Loucy (cell line): ENCODE measurements around the gene FOSL1.

Experiments
- H2AFZ ChIP-seq: fragments of 200-600 bp; sonication (generic); 2 replicates; pipeline ENCODE4 v1.6.0; 2016; ENCODE audit warnings: antibody characterized with exemption, mild to moderate bottlenecking, low read length, moderate library complexity
- H3F3A ChIP-seq: fragments of 200-600 bp; 2 replicates; pipeline ENCODE4 v1.6.0; 2016; ENCODE audit warnings: antibody characterized with exemption, low read depth, mild to moderate bottlenecking
- H3K27me3 ChIP-seq: fragments of 200-600 bp; sonication (generic); 2 replicates; pipeline ENCODE4 v1.6.1; 2014; ENCODE audit warnings: low read length, mild to moderate bottlenecking; ENCODE audit not compliant: insufficient read depth, poor library complexity, severe bottlenecking
- H3K36me3 ChIP-seq: fragments of 200-600 bp; sonication (generic); 2 replicates; pipeline ENCODE4 v1.6.1; 2016; ENCODE audit warnings: low read length; ENCODE audit not compliant: insufficient read depth
- H3K4me1 ChIP-seq: fragments of 200-600 bp; sonication (generic); 2 replicates; pipeline ENCODE4 v1.5.1; 2014; ENCODE audit warnings: low read length, mild to moderate bottlenecking; ENCODE audit not compliant: insufficient read depth, poor library complexity, severe bottlenecking
- H3K4me2 ChIP-seq: fragments of 200-600 bp; sonication (generic); 2 replicates; pipeline ENCODE4 v1.6.0; 2014; ENCODE audit warnings: antibody characterized with exemption, low read length, low read depth, mild to moderate bottlenecking; ENCODE audit not compliant: poor library complexity, severe bottlenecking
- H3K4me3 ChIP-seq: fragments of 200-600 bp; sonication (generic); 2 replicates; pipeline ENCODE4 v1.5.1; 2014; ENCODE audit warnings: low read length, mild to moderate bottlenecking, mixed read lengths; ENCODE audit not compliant: poor library complexity, severe bottlenecking
- H3K79me2 ChIP-seq: fragments of 200-600 bp; sonication (generic); 2 replicates; pipeline ENCODE4 v1.6.1; 2014; ENCODE audit warnings: low read length; ENCODE audit not compliant: insufficient read depth
- H3K9ac ChIP-seq: fragments of 200-600 bp; sonication (generic); 2 replicates; pipeline ENCODE4 v1.6.0; 2014; ENCODE audit warnings: mild to moderate bottlenecking, low read depth, low read length, moderate library complexity; ENCODE audit not compliant: poor library complexity, severe bottlenecking
- H3K9me2 ChIP-seq: fragments of 200-600 bp; sonication (generic); replicated peaks from 2 replicates; pipeline ENCODE4 v1.6.1; 2016; ENCODE audit warnings: low read depth, low read length, mixed read lengths
- H3K9me3 ChIP-seq: fragments of 200-600 bp; sonication (generic); 2 replicates; pipeline ENCODE4 v1.6.1; 2014; ENCODE audit warnings: mild to moderate bottlenecking, antibody characterized with exemption, low read length, low read depth; ENCODE audit not compliant: insufficient read depth
- H4K20me1 ChIP-seq: fragments of 200-600 bp; sonication (generic); 2 replicates; pipeline ENCODE4 v1.6.0; 2014; ENCODE audit warnings: antibody characterized with exemption, low read length, mild to moderate bottlenecking; ENCODE audit not compliant: insufficient read depth, poor library complexity, severe bottlenecking
- CTCF ChIP-seq: fragments of 200-600 bp; sonication (generic); conservative IDR thresholded peaks from 2 replicates; pipeline ENCODE4 v1.5.1; 2014; ENCODE audit warnings: mild to moderate bottlenecking, antibody characterized with exemption, low read length
- EZH2phosphoT487 ChIP-seq: fragments of 200-600 bp; IDR thresholded peaks from 2 replicates; pipeline ENCODE4 v1.6.1; 2018; ENCODE audit warnings: antibody characterized with exemption, mild to moderate bottlenecking, moderate library complexity, borderline replicate concordance

The FOSL1 gene

GRCh38 chr11:65946655-65947054 lies 46.5 kb upstream of the FOSL1 start:
- no peaks in the 10 kb centered on the region for H3K27me3 ChIP-seq
- no peak overlapping the region for H3K9ac ChIP-seq
- no peaks in the 10 kb centered on the region for H4K20me1 ChIP-seq
- TF ChIP-seq CTCF (no peak), EZH2phosphoT487 (no peak)
- no peak overlapping the region for H3K4me3 ChIP-seq
- H3K4me1 ChIP-seq: no peaks in the 10 kb centered on the region
- H2AFZ ChIP-seq: no peak overlapping the region
- no peaks in the 10 kb centered on the region for H3K36me3 ChIP-seq
- H3K9me3 ChIP-seq: no peaks in the 10 kb centered on the region
- H3K9me2 ChIP-seq: no peaks in the 10 kb centered on the region
- no peak overlapping the region for H3K4me2 ChIP-seq
- H3K79me2 ChIP-seq: no peaks in the 10 kb centered on the region
- no peaks in the 10 kb centered on the region for H3F3A ChIP-seq

- H3K9me3 ChIP-seq: no peaks in the 10 kb centered on the region
- no peaks in the 10 kb centered on the region for H3K9me2 ChIP-seq
- no peak overlapping the region for H2AFZ ChIP-seq
- H3K79me2 ChIP-seq: no peaks in the 10 kb centered on the region
- no peaks in the 10 kb centered on the region for H3K27me3 ChIP-seq
- no peak overlapping the region for H3K4me2 ChIP-seq
- no peaks in the 10 kb centered on the region for H3F3A ChIP-seq
- no peaks in the 10 kb centered on the region for H4K20me1 ChIP-seq
- no peak overlapping the region for H3K4me3 ChIP-seq
- no peaks in the 10 kb centered on the region for H3K36me3 ChIP-seq
- H3K4me1 ChIP-seq: no peaks in the 10 kb centered on the region
- no peak overlapping the region for H3K9ac ChIP-seq
- no peak for TF ChIP-seq EZH2phosphoT487
- no peak for TF ChIP-seq CTCF
Measured at GRCh38 chr11:65945941-65946558, 45.9 kb upstream of the FOSL1 start.

- Histone ChIP-seq H3K4me3 (no peak within 1 kb of the TSS), H3K9ac (no peak within 1 kb of the TSS), H3K9me3 (no peaks in the 10 kb centered on the region), H3K27me3 (no peaks in the 10 kb centered on the region), H3F3A (no peaks in the 10 kb centered on the region), H3K79me2 (no peaks in the 10 kb centered on the region), H3K4me1 (no peaks in the 10 kb centered on the region), H3K36me3 (no peaks in the 10 kb centered on the region), H3K4me2 (no peak within 1 kb of the TSS), H2AFZ (no peak within 1 kb of the TSS), H4K20me1 (no peaks in the 10 kb centered on the region), H3K9me2 (no peaks in the 10 kb centered on the region)
- TF ChIP-seq CTCF (no peak), EZH2phosphoT487 (no peak)
Measured at GRCh38 chr11:65945430-65945911, 45.3 kb upstream of the FOSL1 start, which contains the start of gene TSGA10IP. Gene TSGA10IP, plus strand, starts transcription at chr11:65945480. Its CDS starts 196 bp downstream, at chr11:65945676.
